LoVo (cell line): ENCODE results near the gene KCNMA1.

Experiments
- DNase-seq: peaks from one replicate; pipeline ENCODE4 v3.0.0-alpha.2; 2016; ENCODE audit warnings: low spot score

Gene KCNMA1

DNA sequence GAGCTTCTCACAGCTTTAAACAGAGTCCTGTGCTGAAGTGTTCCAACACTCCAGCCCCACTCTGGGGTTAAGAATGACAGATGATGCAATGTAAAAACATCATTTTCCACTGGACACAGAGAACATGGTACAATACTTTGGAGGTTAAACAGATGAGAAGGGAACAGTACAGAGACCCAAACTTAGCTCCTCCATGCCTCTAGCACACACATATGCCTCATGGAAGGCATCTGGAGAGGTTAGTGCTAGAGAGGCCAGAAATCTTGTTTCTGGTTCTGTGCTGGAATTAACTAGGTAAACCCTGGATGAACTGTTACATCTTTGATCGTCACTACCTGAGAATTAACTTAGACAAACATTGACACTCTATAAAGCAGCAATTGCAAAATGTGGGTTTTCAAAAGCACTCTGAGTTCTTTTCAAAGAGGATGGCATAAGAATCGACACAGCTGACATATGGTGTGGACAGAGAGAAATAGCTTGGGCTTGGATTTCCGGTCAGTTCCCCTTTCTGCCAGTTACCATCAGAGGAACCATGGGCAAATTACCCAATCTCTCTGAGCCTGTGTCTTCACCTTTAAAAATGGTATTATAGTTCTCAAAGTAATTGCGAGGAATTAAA, 81.9 kb downstream of the KCNMA1 start:
- no peak for DNase-seq

DNA sequence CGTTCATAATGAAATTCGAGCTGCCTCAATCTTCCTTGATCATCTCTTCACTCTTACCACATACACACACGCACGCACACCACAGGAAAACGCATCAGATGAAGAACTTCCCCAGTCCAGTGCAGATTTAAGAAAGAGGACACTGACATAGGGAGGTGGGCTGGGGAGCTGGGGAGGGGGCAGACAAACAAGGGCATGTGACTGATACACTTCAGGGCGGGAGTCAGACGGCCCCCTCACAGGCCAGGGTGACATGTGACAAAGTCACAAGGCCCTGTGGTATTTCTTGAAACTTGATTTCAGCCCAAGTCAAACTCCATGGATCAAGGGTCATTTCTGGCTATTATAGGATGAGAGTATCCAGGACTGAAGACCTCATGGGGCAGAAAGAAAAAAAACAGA, 82.6 kb downstream of the KCNMA1 start:
- DNase-seq, result no peak

DNA sequence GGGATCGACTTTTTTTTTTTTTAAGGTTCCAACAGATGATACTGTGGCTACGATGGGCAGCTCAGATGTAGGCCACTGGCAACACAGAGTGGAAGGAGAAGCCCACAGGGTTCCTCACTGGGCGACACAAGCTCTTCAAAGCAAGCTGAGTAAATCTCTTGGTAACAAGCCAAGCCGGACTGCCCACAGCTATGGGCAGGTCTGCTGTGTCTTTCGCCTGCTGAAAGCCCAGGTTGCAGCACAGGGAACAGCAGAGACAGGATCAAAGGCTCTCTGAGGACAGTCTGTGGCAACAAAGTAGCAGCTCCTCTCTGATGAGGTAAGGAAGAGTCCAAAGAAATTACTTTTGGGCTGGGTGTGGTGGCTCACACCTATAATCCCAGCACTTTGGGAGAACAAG, 83.6 kb downstream of the KCNMA1 start:
- DNase-seq, result peak; percentile 7

DNA sequence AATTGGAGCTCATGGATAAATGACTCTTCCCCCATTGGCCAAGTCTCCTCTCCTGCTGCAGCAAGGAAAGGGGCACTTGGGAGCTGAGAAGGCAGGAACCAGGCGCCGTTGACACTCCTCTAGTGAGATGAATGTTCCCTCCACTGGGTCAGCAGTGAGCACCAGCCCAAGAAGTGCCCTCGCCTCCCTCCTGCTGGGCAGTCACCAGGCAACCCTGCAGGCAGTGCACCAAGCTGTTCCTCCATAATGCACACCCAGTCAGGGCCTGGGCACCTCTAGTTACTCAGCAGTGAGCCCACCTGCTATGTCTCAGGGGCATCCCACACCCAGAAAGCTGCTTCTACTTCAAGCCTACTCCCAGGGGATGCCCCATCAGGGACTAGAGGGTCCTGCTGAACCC, 84.3 kb downstream of the KCNMA1 start:
- no peak for DNase-seq

DNA sequence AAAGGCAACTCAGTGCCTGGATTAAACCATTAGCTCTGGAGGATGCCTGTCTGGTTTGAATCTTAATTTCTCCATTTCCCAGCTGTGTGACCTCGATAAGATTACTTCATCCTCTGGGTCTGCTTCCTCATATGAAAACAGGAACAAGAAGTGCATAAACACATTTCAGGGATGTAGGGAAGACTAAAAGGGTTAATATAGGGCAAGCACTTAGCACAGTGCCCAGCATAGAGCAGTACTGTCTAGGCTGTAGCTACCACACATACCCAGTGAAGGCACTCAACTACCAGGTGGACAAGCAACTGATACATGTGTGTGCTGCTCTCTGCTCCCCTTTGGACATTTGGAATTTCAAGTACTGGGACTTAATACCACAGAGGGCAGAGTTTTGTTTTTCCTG, 85.4 kb downstream of the KCNMA1 start:
- DNase-seq, result no peak

DNA sequence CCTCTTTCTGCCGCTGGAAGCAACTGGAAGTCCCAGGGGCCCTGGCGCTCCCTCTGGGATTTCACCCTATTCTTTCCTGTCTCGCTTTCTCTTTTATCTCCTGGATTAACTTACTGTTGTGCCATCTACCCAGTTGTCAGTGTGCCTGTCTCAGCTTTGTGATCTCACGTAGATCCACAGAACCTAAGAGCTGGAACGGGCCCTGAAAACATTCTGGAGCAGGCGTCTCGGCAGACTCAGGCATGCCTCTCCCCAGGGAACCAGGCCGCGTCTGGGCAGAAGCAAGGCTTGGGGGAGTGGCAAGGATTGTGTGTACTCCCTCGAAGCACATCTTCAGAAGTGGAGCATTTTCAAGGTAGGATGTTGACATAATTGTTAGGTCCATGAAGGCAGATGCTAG, 87.2 kb downstream of the KCNMA1 start:
- DNase-seq, result no peak

DNA sequence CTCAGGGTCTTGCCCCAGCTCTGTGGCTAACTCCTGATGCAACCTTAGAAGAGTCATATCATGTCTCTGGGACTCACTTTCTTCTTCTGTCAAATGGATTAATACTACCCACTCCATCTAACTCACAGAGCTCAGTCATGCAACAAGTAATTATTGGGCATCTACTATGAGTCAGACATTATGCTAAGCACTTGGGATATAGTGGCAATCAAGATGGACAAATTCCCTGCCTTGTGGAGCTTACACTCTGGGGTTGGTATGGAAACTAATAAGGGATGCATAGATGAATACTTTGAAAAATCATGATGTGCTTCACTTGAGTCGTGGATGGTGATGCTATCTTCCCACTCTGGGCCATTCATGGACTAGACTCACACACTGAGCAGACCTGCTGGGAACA, 88.9 kb downstream of the KCNMA1 start:
- no peak for DNase-seq

DNA sequence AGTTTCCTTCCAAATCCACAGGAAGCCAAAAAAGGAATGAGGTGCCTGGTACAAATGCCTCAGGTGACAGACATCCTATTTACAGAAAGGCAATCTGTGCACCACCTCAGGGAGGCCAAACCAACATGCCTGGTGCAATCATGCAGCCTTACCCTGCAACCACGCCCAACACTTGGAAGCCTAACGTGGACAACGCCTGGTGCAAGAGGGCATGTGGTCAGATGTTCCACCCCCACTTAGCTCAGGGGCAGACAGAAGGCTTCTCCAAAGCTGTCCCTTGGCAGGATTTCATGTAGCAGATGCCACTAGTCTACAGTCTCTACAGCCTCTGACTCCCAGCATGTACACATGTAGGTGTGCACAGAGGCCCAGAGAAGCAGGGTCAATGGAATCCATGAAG, 89.5 kb downstream of the KCNMA1 start:
- no peak for DNase-seq

DNA sequence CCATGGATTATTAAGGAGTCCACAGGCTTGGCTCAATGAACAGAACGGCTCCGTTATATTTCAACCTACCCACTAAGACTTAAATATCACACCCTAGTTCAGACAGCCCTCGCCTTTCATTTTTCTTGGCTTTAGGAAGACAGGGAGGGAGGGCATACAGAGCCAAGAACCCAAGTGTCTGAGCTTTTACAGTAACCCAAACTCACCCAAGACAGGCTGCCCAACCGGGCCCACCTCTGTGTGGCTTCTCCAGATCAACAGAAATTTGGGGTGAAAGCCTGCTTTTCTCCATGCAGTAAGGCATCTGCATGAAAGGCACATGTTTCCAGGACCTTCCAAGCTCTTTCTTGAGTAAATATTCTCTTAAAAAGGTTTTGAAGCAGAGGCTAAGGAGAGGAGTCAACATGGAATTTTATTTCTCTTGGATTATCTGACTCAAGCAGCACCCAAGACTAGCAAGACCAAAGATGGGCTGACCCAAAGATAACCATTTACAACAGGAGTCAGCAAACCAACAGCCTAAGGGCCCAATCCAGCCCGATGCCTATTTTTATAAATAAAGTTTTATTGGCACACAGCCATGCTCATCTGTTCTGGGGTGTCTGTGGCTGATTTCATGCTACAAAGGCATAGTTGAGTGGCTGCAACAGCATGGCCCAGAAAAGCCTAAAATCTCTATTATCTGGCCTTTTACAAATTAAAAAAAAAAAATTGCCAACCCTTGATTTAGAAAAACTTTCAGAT, 90.1 kb downstream of the KCNMA1 start:
- no peak for DNase-seq

DNA sequence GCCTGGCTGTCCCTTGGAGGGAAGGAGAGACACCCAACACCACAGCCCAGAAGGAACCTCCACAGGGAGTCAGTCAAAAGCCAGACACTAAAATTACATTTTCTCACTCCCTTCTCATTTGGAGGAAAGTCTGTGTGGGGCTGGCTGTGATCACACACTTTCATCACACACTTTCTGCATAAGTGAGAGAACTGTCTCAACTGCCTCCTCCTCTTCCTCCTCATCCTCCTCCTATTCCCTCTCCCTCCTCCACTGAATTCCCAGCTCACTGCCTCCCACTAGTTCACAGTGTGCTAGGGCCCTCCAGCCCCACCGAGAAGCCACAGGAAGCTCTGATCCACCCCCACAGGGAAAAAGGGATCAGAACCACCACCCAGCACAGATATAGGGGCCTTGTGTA, 91.6 kb downstream of the KCNMA1 start:
- DNase-seq, result no peak

DNA sequence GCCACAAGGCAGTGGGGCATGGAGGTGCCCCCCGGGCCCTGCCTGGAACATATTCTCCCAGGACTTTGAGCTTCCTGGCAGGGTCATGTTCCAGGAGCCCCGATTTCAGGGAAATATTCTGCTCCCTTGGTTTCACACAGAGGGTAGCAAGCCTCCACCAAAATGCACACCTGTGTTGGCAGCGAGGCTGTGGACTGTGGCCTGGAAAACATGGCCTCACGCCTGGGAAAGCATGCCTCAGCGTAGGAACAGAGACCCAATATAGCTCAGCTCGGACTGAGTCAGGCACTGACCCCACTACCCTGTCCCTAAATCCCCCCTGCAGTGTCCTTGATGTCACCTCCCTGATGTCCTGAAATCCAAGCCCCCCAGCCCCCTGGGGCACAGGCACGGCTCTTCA, 92.0 kb downstream of the KCNMA1 start:
- DNase-seq, result no peak

DNA sequence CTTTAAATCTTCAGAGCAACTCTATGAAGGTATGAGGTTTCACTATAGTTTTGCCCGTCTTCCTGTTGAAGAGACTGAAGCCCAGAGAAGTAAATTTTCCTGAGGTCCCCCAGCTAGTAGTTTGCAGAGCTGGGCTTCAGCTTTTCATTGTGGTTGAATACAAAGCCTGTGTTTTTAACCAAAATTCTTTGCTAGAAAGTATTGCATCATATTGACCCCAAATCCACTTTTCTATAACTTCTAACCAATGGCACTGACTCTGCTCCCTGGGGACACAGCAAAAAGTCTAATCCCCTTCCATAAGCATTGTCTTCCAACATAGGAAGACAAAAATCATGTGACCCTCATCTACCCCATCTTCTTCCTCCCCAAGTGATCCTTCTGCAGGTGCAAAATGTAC, 93.0 kb downstream of the KCNMA1 start:
- no peak for DNase-seq

DNA sequence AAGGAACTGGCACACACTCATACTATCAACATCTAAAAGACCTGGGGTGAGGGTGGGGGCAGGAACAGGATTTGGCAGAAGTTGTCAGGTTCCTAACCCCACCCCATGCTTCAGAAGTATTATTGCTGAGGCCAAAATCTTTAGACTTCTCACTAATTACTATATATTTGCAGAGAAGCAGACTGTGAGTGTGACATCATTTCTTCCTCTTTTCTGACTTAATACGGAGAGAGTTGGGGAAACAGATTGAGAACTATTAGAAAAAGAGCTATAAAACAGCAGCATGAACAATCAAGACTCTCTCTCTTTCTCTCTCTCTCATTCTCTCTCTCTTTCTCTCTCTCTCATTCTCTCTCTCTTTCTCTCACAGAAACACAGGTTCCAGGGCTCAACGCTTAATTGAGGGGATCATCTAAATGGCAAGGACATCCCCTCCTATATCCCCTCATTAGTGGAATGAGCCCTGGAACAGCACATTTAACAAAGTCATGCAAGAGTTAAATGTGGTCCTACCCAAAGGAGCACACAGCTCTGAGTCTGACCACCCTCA, 94.8 kb downstream of the KCNMA1 start:
- no peak for DNase-seq

DNA sequence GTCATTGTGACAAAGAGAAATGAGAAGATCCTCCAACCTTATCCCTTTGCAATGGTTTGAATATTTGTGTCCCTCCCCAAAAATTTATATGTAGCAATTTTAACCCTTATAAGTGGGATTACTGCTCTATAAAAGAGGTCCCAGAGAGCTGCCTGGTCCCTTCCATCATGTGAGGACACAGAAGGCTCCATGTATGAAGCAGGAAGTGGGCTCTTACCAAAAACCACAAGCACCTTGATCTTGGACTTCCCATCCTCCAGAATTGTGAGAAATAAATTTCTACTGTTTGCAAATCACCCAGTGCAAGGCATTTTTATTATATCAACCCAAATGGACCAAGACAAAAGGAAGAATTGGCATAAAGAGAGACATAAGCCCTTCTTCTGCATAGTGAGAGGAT, 95.7 kb downstream of the KCNMA1 start:
- DNase-seq, result no peak

DNA sequence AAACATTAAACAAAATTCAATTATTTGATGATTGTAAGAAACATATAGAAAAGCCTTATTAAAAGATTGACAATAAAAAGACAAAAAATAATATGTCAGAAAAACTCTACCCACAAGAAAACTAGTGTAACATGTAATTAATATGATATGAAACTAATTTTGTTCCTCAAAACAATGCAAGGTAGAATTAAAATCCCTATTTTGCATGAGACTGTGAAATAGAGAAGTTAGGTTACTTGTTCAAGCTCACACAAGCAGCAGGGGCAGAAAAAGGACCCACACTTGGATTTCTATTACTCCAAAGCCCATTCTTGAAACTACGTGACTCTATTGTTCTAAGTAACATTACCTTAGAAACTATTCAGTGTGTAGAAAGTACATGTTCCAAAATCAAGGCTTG, 96.4 kb downstream of the KCNMA1 start:
- no peak for DNase-seq

DNA sequence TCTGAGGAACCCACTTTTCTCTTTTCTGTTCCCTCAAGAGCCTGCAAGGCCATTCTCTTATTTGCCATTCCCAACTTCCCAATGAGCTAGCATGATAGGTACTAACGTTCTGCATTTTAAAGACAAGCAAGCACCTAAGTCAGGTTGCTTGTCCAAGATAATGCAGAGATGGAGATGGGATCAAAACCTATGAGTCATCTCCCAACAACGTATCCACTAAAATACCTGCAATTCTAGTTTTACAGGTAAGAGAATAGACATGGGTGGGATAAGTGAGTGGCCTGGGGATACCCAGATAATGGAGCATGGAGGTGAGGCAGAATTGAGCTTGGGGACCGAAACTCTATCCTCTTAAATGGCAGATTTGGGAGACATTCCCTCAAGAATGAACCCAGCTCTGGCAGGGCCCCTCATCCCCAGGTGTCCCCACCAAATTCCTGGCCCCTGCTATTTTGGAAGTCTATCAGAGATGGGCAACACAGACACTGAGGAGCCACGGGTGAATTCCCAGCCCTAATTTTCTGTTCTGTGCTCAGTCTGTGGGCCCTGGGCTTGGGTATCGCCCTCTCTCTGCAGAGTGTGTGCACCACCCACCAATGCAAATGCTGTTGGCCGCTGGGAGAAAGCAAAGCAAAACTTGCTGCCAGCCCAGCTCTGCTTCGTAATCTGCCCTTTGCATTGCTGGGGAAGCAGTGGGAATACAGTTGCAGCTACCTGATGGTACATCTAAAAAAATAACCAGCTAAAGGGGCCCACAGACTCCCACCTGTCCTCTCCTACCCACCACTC, 98.3 kb downstream of the KCNMA1 start:
- DNase-seq, result no peak

DNA sequence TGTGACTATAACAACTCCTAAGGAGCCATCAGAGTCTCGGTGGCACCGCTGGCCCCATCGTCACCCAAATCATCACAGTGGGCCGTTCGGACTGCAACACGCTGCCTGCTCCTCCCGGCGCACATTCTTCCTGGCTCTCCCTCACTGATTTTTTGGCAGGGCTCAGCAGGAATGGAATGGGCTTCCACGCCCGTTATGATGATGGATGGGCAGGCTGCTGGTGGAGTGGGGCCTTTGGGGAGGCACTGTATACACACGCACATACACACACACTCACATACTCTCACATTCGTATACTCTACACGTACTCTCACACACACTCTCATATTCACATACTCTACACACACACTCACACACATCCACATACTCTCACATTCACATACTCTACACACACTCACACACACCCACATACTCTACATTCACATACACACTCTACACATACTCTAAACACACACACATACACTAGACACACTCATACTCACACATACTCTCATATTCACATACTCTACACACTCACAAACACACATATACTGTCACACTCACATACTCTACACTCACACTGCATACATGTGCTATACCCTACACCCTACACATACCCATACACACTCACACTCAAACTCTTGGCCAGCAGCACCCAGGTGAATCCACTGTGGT, 99.8 kb downstream of the KCNMA1 start:
- no peak for DNase-seq

DNA sequence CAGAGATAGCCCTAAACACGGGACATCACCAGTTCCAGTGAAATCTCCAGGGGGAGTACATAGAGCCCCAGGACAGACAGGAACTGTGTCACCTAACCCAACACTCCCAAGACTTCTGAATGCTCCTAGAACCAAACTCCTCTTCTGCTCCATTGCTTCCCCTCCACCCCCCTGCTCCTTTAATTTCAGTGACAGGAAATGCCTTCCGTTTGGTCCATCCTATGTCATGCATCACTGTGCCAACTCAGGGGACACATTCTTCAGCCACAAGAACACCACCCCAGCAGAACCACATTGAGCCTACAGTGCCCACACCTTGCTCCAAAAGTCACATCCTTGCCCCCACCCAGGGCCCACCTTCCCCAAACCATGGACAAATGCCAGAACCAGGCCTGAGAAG, 100.5 kb downstream of the KCNMA1 start:
- DNase-seq, result no peak

DNA sequence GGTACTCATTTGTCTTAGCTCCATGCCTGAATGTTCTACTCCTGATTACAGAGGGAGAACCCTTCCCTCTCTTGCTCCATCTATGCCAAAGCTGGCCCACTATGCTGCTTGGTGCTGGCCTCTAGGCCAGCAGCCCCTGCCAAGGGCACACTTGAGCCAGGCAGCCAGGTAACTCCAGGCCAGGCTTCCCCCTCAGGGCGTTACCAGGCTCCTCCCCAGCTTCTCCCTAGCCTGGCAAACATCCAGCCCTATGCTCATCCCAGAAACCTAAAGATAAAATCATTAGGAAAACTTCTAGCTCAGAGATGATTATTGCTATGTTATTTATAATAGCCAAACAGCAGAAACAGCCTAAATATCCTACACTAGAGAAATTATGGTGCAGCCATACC, 103.7 kb downstream of the KCNMA1 start:
- DNase-seq, result no peak

DNA sequence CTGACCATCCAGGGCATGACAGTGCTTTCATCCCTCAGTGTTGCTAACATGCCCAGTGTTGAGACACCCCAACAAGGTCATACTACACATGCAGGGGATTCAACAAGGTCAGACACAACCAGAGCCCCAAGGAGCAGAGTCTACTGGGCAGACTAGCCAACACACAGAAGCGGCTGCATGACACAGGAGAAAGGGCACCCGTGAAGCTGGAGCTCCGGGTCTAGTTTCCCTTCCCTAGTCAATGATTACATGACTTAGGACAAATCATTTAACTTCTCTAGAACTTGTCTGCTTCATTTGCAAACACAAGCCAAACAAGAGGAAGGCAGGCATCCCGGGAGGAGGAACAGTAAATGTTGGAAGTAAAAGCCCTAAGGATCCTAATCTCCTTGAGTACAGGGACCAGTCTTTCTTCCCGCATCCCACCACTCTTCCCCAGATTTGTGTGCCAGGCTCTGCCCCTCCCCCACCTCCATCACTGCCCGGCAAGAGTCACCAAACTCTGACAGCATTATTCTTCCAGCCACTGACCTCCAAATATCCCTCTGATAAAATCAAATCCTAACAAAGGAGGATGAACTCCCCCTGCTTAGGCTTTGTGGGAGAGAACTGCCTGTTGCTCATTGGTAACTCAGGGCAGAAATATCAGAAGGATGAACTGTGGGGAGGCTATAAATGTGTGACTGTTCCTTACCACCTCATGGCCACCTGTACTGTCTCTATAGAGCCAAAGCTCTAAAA, 104.3 kb downstream of the KCNMA1 start:
- DNase-seq, result no peak

DNA sequence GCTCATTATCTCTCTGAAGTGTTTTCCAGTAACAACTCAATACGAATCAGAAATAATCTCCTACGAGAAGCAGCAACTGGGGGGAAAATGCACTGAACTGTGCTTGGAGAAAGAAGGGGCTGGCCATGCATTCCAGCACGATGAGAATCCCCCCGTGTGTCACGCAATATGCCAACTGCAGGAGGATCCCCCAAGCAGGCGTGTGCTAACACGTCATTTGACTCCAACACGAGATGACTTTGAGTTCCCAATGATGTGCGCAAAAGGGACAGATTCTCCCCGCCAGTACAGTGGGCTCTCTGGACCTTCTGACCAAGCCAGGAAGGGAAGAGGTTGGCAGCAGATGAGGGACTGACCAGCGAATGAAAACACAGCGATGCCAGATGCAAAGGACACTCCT, 105.5 kb downstream of the KCNMA1 start:
- no peak for DNase-seq
